Natural killer cell (primary cell): ENCODE data around the gene MSMP. TPM values are rescaled to one million over a fixed set of nuclear protein-coding genes. Genes with fewer than 3 reads are reported as not detected.
A peak's percentile ranks its signal among the peaks of the same experiment; 100 is the strongest.

Source experiments
- ATAC-seq, 3 donors: fragments of 150-1000 bp in 2 of 3; fragments of 200-7000 bp in 1 of 3; cut with Tn5 transposase; 1 replicate in 1 of 3; 2 replicates in 2 of 3; pipeline ENCODE4 v1.10.0; 2021; ENCODE audit warnings: mild to moderate bottlenecking in 2 of 3, moderate library complexity in 2 of 3
- DNase-seq, 2 donors: peaks; one replicate each; pipeline versions ENCODE4 v3.0.0 to v3.0.0-alpha.2; 2013 to 2021; ENCODE audit warnings: mixed read lengths in 1 of 2
- H3K27ac ChIP-seq: one replicate; pipeline ENCODE4 v1.5.1; 2013; ENCODE audit warnings: mild to moderate bottlenecking, low read length
- H3K27me3 ChIP-seq: one replicate; pipeline ENCODE4 v1.6.1; 2013; ENCODE audit warnings: low read length; ENCODE audit not compliant: control insufficient read depth, insufficient read depth
- H3K36me3 ChIP-seq: one replicate; pipeline ENCODE4 v1.6.1; 2013; ENCODE audit warnings: low read length; ENCODE audit not compliant: control insufficient read depth, insufficient read depth
- H3K4me1 ChIP-seq: one replicate; pipeline ENCODE4 v1.6.1; 2013; ENCODE audit warnings: low read length; ENCODE audit not compliant: control insufficient read depth, insufficient read depth
- H3K4me3 ChIP-seq: one replicate; pipeline ENCODE4 v1.5.1; 2013; ENCODE audit warnings: low read length
- H3K9me3 ChIP-seq: one replicate; pipeline ENCODE4 v1.6.1; 2013; ENCODE audit warnings: low read length; ENCODE audit not compliant: control insufficient read depth, insufficient read depth
- H3K27ac Mint-ChIP-seq, 2 donors: one replicate each; pipeline ENCODE4 v1.8.0; 2022; ENCODE audit warnings: mild to moderate bottlenecking in 2 of 2, mixed read lengths in 2 of 2, moderate library complexity in 1 of 2
- H3K27me3 Mint-ChIP-seq, 2 donors: one replicate each; pipeline ENCODE4 v1.8.0; 2022; ENCODE audit warnings: low read depth in 2 of 2, mixed read lengths in 2 of 2
- H3K36me3 Mint-ChIP-seq: one replicate; pipeline ENCODE4 v1.8.0; 2022; ENCODE audit warnings: mixed read lengths
- H3K4me1 Mint-ChIP-seq, 2 donors: one replicate each; pipeline ENCODE4 v1.8.0; 2022; ENCODE audit warnings: mixed read lengths in 2 of 2
- H3K4me3 Mint-ChIP-seq: one replicate; pipeline ENCODE4 v1.8.0; 2022; ENCODE audit warnings: mild to moderate bottlenecking, moderate library complexity, mixed read lengths
- H3K9me3 Mint-ChIP-seq, 2 donors: one replicate each; pipeline ENCODE4 v1.8.0; 2022; ENCODE audit warnings: mixed read lengths in 2 of 2
- WGBS: methylation state at CpG from one replicate; pipeline ENCODE4 v1.1.7; 2013; ENCODE audit warnings: missing lambda C conversion rate; ENCODE audit not compliant: insufficient coverage; 5-methylcytosine and 5-hydroxymethylcytosine counted together
- intact Hi-C: fragments of 100-400 bp; cut with micrococcal nuclease; formaldehyde crosslinking; loops from one replicate; pipeline ENCODE4 v1.14.2; 2022
- total RNA-seq, 4 donors: library from RNA; stranded (reverse); fragments of 120-200 nt in 1 of 4; gene quantifications; one replicate each; pipeline versions ENCODE4 v1.2.3 to v1.2.4, GENCODE V29; 2013 to 2022
- TF ChIP-seq, protein P1 (sequence below): fragments of 200-600 bp; IDR thresholded peaks from one replicate; pipeline ENCODE4 v1.8.0; 2022; ENCODE audit warnings: antibody characterized with exemption

MSMP gene
- total RNA-seq, 3 donors from 2014 or later (not counting 1 experiment from before 2014, with no cell fraction given) = not detected

DNA sequence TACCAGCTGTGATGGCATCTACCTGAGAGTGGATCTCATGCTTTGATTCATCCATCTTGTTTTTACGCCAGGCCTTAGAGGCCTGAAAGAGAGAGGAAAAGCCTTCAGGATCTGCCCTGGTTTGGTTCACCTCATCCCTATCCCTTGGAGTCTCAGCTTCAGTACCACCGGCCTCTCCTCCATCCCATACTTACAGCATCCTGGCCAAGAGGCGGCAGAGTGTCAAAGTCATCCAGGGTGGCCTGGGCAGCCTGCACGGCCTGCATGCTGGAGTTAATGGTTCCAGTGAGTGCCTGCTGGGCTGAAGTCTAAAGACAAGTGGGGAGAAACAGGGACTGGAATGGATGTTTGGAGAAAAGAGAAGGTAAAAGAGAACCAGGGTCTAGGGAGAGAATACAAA lies 34.5 kb downstream of the MSMP start:
- H3K4me3 ChIP-seq = no peak overlapping the region
- TF ChIP-seq, protein P1, sequence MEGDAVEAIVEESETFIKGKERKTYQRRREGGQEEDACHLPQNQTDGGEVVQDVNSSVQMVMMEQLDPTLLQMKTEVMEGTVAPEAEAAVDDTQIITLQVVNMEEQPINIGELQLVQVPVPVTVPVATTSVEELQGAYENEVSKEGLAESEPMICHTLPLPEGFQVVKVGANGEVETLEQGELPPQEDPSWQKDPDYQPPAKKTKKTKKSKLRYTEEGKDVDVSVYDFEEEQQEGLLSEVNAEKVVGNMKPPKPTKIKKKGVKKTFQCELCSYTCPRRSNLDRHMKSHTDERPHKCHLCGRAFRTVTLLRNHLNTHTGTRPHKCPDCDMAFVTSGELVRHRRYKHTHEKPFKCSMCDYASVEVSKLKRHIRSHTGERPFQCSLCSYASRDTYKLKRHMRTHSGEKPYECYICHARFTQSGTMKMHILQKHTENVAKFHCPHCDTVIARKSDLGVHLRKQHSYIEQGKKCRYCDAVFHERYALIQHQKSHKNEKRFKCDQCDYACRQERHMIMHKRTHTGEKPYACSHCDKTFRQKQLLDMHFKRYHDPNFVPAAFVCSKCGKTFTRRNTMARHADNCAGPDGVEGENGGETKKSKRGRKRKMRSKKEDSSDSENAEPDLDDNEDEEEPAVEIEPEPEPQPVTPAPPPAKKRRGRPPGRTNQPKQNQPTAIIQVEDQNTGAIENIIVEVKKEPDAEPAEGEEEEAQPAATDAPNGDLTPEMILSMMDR = no peak
- 96% methylated on average over 4 of the region's 4 CpGs for WGBS
- no peak for DNase-seq
- H3K27me3 ChIP-seq = no peaks in the 10 kb centered on the region
- intact Hi-C loops = no loop called here
- peaks cover 3% of the 10 kb centered on the region for H3K4me1 ChIP-seq
- no peak for ATAC-seq
- no peak overlapping the region for H3K4me3 Mint-ChIP-seq
- H3K27ac Mint-ChIP-seq = peak overlapping the region; percentile 58 to 63
- no peaks in the 10 kb centered on the region for H3K9me3 ChIP-seq
- H3K36me3 Mint-ChIP-seq = peaks cover 34% of the 10 kb centered on the region
- H3K36me3 ChIP-seq = peaks cover 98% of the 10 kb centered on the region
- peak overlapping the region; percentile 29 for H3K27ac ChIP-seq
- H3K9me3 Mint-ChIP-seq = no peaks in the 10 kb centered on the region
- no peaks in the 10 kb centered on the region for H3K27me3 Mint-ChIP-seq
- peaks cover 7 to 40% of the 10 kb centered on the region in 2 donors for H3K4me1 Mint-ChIP-seq

DNA sequence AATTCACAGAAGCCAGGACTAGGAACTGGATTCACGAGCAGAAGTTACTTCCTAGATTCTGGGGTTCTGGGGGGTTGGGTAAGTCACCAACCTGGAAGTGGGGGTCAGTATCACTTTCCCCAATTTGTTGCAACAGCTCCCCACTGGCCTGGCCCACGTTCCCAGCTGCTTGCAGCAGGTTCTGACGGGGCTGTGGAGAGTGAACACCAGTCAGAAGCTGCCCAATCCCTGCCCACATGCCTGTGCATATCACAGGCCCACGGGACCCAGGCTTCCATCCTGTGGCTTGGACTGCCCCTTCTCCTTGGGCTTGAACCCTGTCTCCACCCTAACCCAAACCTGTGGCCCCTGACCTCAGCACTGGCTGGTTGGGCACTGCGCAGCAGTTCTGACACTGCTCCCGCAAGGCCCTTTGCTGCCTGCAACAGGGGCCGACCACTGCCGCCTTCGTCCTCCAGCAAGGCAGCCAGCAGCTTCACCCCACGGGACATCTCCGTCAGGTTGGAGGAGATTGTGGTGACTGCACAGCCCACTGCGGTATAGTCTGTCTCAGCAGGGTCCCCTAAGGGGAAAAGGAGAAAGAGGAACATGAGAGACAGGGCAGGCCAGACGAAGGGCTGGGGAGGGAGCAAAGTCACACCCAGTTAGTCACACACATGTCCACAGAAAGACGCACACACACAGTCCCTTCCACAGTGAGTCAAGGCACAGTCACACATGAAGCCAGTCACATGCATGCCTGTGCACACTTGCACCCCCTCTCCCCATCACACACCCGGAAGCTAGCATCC lies 35.2 kb downstream of the MSMP start:
- Mint-ChIP-seq H3K27me3 (no peaks in the 10 kb centered on the region), H3K9me3 (no peaks in the 10 kb centered on the region), H3K4me1 (peaks cover 4 to 36% of the 10 kb centered on the region in 2 donors), H3K27ac (peak overlapping the region in 1 of 2 donors; percentile 63), H3K36me3 (peaks cover 30% of the 10 kb centered on the region), H3K4me3 (no peak overlapping the region)
- H3K9me3 ChIP-seq = no peaks in the 10 kb centered on the region
- no peak overlapping the region for H3K4me3 ChIP-seq
- H3K4me1 ChIP-seq = peaks cover 3% of the 10 kb centered on the region
- 75% methylated on average over 15 of the region's 15 CpGs for WGBS
- H3K36me3 ChIP-seq = peaks cover 98% of the 10 kb centered on the region
- ATAC-seq (no peak), DNase-seq (no peak)
- no peaks in the 10 kb centered on the region for H3K27me3 ChIP-seq
- TF ChIP-seq, protein P1 = no peak
- H3K27ac ChIP-seq = peak overlapping the region; percentile 29
- intact Hi-C loops = no loop called here

DNA sequence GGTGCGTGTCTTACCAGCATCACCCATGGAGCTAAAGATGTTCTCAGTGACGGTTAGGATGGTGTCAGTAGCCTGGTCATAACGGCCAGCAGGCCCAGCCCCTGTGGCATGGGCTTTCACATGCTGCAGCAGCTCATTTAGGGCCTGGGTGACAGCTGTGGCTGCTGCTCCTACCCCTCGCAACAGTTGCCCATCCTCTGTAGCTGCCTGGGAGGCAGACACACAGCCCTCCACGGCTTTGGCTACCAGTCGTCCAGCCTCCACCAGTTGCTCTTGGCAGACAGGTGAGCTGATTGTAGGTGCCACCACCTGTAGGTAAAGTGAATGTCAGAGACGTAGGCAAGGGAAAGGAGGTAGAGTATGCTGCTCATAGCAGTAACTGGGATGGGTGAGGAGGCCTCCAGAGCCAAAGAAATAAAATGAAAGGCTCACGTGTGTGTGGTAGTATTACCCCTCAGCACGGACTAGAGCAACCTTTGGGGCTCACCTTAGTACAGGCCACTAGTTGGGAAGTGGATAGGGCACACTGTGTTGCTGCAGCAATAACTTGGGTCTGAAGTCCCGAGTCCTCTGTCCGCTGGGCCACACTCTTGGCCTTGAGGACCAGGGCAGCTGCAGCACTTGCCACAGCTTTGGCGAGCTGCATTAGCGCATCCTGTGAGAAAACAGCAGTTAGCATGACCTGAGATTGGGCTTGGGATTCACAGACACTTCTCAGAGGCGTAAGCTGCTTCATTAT lies 36.8 kb downstream of the MSMP start:
- Histone ChIP-seq H3K27ac (no peak overlapping the region), H3K27me3 (no peaks in the 10 kb centered on the region), H3K36me3 (peaks cover 97% of the 10 kb centered on the region), H3K4me3 (no peak overlapping the region), H3K4me1 (peaks cover 3% of the 10 kb centered on the region), H3K9me3 (no peaks in the 10 kb centered on the region)
- WGBS = 97% methylated on average over 14 of the region's 14 CpGs
- DNase-seq (no peak), ATAC-seq (no peak)
- Mint-ChIP-seq H3K4me3 (no peak overlapping the region), H3K9me3 (no peaks in the 10 kb centered on the region), H3K36me3 (peaks cover 28% of the 10 kb centered on the region), H3K27ac (peak overlapping the region; percentile 50 to 70), H3K4me1 (peaks cover 4 to 32% of the 10 kb centered on the region in 2 donors), H3K27me3 (no peaks in the 10 kb centered on the region)
- TF ChIP-seq, protein P1 = no peak
- intact Hi-C loops = no loop called here
